H4 (cell line): Measurements from ENCODE around the gene ADGRV1. TPM values are rescaled to one million over a fixed set of nuclear protein-coding genes. Genes with fewer than 3 reads are reported as not detected.
"Not testable (repeated sequence)": the region's sequence is repeated elsewhere in the genome, so short reads cannot be mapped to it uniquely, and the experiment has no call there.

Source experiments
- DNase-seq: peaks from one replicate; pipeline ENCODE4 v3.0.0-alpha.2; 2015; ENCODE audit warnings: low spot score
- total RNA-seq: library from RNA; depleted of rRNA; stranded (reverse); fragments of >200 nt; shearing (Covaris generic); gene quantifications from 2 replicates; pipeline ENCODE4 v1.2.3, GENCODE V29; 2014

The ADGRV1 gene
- total RNA-seq, 1 experiment from 2014 or later = 13.0 TPM

GRCh38 chr5:90598293-90598692, 39.7 kb downstream of the ADGRV1 start:
- DNase-seq = no peak

- not testable (repeated sequence) for DNase-seq
Observed at GRCh38 chr5:90600307-90600706, 41.7 kb downstream of the ADGRV1 start.

GRCh38 chr5:90601468-90601867, 42.9 kb downstream of the ADGRV1 start:
- no peak for DNase-seq

- no peak for DNase-seq
Observed at GRCh38 chr5:90602681-90603080, 44.1 kb downstream of the ADGRV1 start.

- no peak for DNase-seq
Observed at GRCh38 chr5:90606539-90606938, 47.9 kb downstream of the ADGRV1 start.

GRCh38 chr5:90612919-90613318, 54.3 kb downstream of the ADGRV1 start:
- DNase-seq = no peak

GRCh38 chr5:90613459-90613858, 54.9 kb downstream of the ADGRV1 start:
- DNase-seq = no peak

- no peak for DNase-seq
Observed at GRCh38 chr5:90613918-90614504, 55.4 kb downstream of the ADGRV1 start.

GRCh38 chr5:90615355-90615754, 56.8 kb downstream of the ADGRV1 start:
- no peak for DNase-seq

- no peak for DNase-seq
Observed at GRCh38 chr5:90618071-90618470, 59.5 kb downstream of the ADGRV1 start.

GRCh38 chr5:90619762-90620161, 61.2 kb downstream of the ADGRV1 start:
- not testable (repeated sequence) for DNase-seq

- no peak for DNase-seq
Observed at GRCh38 chr5:90621848-90622247, 63.3 kb downstream of the ADGRV1 start.

- no peak for DNase-seq
Observed at GRCh38 chr5:90626493-90626892, 67.9 kb downstream of the ADGRV1 start.

- DNase-seq = no peak
Observed at GRCh38 chr5:90628492-90628891, 69.9 kb downstream of the ADGRV1 start.

- DNase-seq = no peak
Observed at GRCh38 chr5:90632791-90633190, 74.2 kb downstream of the ADGRV1 start.

GRCh38 chr5:90636948-90637347, 78.4 kb downstream of the ADGRV1 start:
- DNase-seq = no peak

GRCh38 chr5:90637731-90638130, 79.1 kb downstream of the ADGRV1 start:
- DNase-seq = no peak

- DNase-seq = no peak
Observed at GRCh38 chr5:90638878-90639277, 80.3 kb downstream of the ADGRV1 start.

GRCh38 chr5:90640484-90641059, 82.0 kb downstream of the ADGRV1 start:
- DNase-seq = no peak

- no peak for DNase-seq
Observed at GRCh38 chr5:90641528-90641927, 82.9 kb downstream of the ADGRV1 start.

- DNase-seq = no peak
Observed at GRCh38 chr5:90642706-90643229, 84.2 kb downstream of the ADGRV1 start.

- DNase-seq = no peak
Observed at GRCh38 chr5:90644132-90644531, 85.5 kb downstream of the ADGRV1 start.

GRCh38 chr5:90645024-90645610, 86.5 kb downstream of the ADGRV1 start:
- peak; percentile 9 for DNase-seq
